ENCODE data around the gene DLGAP1.

- TF ChIP-seq CTCF (IDR thresholded peaks at IDR 0.05) (no peak), POLR2A (IDR thresholded peaks at IDR 0.05) (no peak)
Measured at GRCh38 chr18:4096486-4096885, 358.6 kb downstream of the DLGAP1 start.

Data from breast epithelium (tissue), 3 donors.